HEK293 (cell line): ENCODE measurements around the gene RAP2A.

Experiments
- CTCF ChIA-PET: fragments of 350-600 bp; formaldehyde crosslinking; extraction: SDS; loops from one replicate; lab custom pipeline; 2021; ENCODE audit warnings: antibody characterized with exemption; lab: Yijun Ruan, JAX
- POLR2A ChIA-PET: fragments of 300-600 bp; formaldehyde crosslinking; extraction: SDS; loops from one replicate; lab custom pipeline; 2020; ENCODE audit warnings: antibody characterized with exemption, inconsistent platforms; lab: Yijun Ruan, JAX
- H3K27ac ChIP-seq: fragments of 200-500 bp; sonication (Bioruptor generic); 2 replicates; pipeline ENCODE4 v1.5.1; 2014; ENCODE audit warnings: low read depth, low read length, control low read depth, inconsistent platforms; ENCODE audit errors: extremely low read depth
- H3K36me3 ChIP-seq, 2 experiments: fragments of 200-500 bp in 1 of 2; sonication (Bioruptor generic) in 1 of 2; 1 replicate in 1 of 2; 2 replicates in 1 of 2; pipeline ENCODE4 v1.5.1; 2014 to 2017; ENCODE audit warnings: inconsistent platforms in 2 of 2, low read length in 2 of 2; ENCODE audit not compliant: control insufficient read depth in 2 of 2, insufficient read depth in 1 of 2
- H3K4me1 ChIP-seq: fragments of 200-500 bp; sonication (Bioruptor generic); 2 replicates; pipeline ENCODE4 v1.5.1; 2014; ENCODE audit warnings: mild to moderate bottlenecking, low read length, inconsistent platforms; ENCODE audit not compliant: control insufficient read depth, insufficient read depth
- H3K4me3 ChIP-seq: 2 replicates; pipeline ENCODE4 v1.5.1; 2011; ENCODE audit warnings: low read depth, mild to moderate bottlenecking, control low read depth, low read length, moderate library complexity
- H3K9me3 ChIP-seq: fragments of 200-500 bp; sonication (Bioruptor generic); 2 replicates; pipeline ENCODE4 v1.5.1; 2014; ENCODE audit warnings: low read depth, low read length, inconsistent platforms; ENCODE audit not compliant: control insufficient read depth, insufficient read depth
- AEBP2 ChIP-seq: fragments of 450-650 bp; formaldehyde crosslinking; IDR thresholded peaks from 2 replicates; pipeline ENCODE4 v1.5.1; 2016; ENCODE audit warnings: missing biosample characterization, missing genetic modification characterization, borderline replicate concordance
- ATF2 ChIP-seq: fragments of 450-650 bp; formaldehyde crosslinking; IDR thresholded peaks from 2 replicates; pipeline ENCODE4 v1.5.1; 2016; ENCODE audit warnings: missing biosample characterization, missing genetic modification characterization, low read depth
- PRDM10 ChIP-seq: fragments of 450-650 bp; formaldehyde crosslinking; IDR thresholded peaks from 2 replicates; pipeline ENCODE4 v1.5.1; 2016; ENCODE audit warnings: missing biosample characterization, missing genetic modification characterization
- TCF7L2 ChIP-seq: IDR thresholded peaks from 2 replicates; pipeline ENCODE4 v1.6.1; 2011; ENCODE audit warnings: low read depth, mild to moderate bottlenecking, inconsistent platforms, low read length, moderate library complexity, borderline replicate concordance
- ZNF148 ChIP-seq: fragments of 450-650 bp; formaldehyde crosslinking; IDR thresholded peaks from 2 replicates; pipeline ENCODE4 v1.5.0; 2017; ENCODE audit warnings: missing biosample characterization, missing genetic modification characterization, borderline replicate concordance
- ZNF155 ChIP-seq: fragments of 450-650 bp; formaldehyde crosslinking; IDR thresholded peaks from 2 replicates; pipeline ENCODE4 v1.5.1; 2016; ENCODE audit warnings: missing biosample characterization, missing genetic modification characterization
- ZNF157 ChIP-seq: fragments of 450-650 bp; formaldehyde crosslinking; IDR thresholded peaks from 2 replicates; pipeline ENCODE4 v1.5.1; 2016; ENCODE audit warnings: missing biosample characterization, missing genetic modification characterization
- ZNF426 ChIP-seq: fragments of 450-650 bp; formaldehyde crosslinking; IDR thresholded peaks from 2 replicates; pipeline ENCODE4 v1.5.1; 2017; ENCODE audit warnings: missing biosample characterization, missing genetic modification characterization, mild to moderate bottlenecking, inconsistent platforms, moderate library complexity
- ZNF629 ChIP-seq: fragments of 450-650 bp; formaldehyde crosslinking; IDR thresholded peaks from 2 replicates; pipeline ENCODE4 v1.5.1; 2017; ENCODE audit warnings: missing biosample characterization, missing genetic modification characterization
- ZNF658 ChIP-seq: fragments of 450-650 bp; formaldehyde crosslinking; IDR thresholded peaks from 2 replicates; pipeline ENCODE4; 2016; ENCODE audit warnings: missing biosample characterization, missing genetic modification characterization
- ZNF768 ChIP-seq: fragments of 450-650 bp; formaldehyde crosslinking; IDR thresholded peaks from 2 replicates; pipeline ENCODE4 v1.5.1; 2018; ENCODE audit warnings: missing biosample characterization, mild to moderate bottlenecking, missing genetic modification characterization
- TF ChIP-seq, protein P1 (sequence below): fragments of 450-650 bp; formaldehyde crosslinking; IDR thresholded peaks from 2 replicates; pipeline ENCODE4 v1.5.1; 2016; ENCODE audit warnings: missing biosample characterization, missing genetic modification characterization, low read depth

Gene RAP2A

GRCh38 chr13:97426695-97427094 lies 7.3 kb upstream of the RAP2A start:
- Histone ChIP-seq H3K9me3 (no peaks in the 10 kb centered on the region), H3K36me3 (no peaks in the 10 kb centered on the region), H3K27ac (no peak overlapping the region), H3K4me3 (no peak overlapping the region), H3K4me1 (no peaks in the 10 kb centered on the region)
- TF ChIP-seq AEBP2 (tag by site-specific recombination): no peak
- TF ChIP-seq, protein P1, sequence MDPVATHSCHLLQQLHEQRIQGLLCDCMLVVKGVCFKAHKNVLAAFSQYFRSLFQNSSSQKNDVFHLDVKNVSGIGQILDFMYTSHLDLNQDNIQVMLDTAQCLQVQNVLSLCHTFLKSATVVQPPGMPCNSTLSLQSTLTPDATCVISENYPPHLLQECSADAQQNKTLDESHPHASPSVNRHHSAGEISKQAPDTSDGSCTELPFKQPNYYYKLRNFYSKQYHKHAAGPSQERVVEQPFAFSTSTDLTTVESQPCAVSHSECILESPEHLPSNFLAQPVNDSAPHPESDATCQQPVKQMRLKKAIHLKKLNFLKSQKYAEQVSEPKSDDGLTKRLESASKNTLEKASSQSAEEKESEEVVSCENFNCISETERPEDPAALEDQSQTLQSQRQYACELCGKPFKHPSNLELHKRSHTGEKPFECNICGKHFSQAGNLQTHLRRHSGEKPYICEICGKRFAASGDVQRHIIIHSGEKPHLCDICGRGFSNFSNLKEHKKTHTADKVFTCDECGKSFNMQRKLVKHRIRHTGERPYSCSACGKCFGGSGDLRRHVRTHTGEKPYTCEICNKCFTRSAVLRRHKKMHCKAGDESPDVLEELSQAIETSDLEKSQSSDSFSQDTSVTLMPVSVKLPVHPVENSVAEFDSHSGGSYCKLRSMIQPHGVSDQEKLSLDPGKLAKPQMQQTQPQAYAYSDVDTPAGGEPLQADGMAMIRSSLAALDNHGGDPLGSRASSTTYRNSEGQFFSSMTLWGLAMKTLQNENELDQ (tag by site-specific recombination): no peak
- no peak for TF ChIP-seq ZNF155 (tag by site-specific recombination)
- TF ChIP-seq ZNF148: no peak
- no peak for TF ChIP-seq ZNF426
- TF ChIP-seq TCF7L2: no peak
- TF ChIP-seq PRDM10 (tag by site-specific recombination): no peak
- TF ChIP-seq ZNF768 (tag by site-specific recombination): no peak
- ChIA-PET POLR2A (no interaction called here), CTCF (no interaction called here)

DNA sequence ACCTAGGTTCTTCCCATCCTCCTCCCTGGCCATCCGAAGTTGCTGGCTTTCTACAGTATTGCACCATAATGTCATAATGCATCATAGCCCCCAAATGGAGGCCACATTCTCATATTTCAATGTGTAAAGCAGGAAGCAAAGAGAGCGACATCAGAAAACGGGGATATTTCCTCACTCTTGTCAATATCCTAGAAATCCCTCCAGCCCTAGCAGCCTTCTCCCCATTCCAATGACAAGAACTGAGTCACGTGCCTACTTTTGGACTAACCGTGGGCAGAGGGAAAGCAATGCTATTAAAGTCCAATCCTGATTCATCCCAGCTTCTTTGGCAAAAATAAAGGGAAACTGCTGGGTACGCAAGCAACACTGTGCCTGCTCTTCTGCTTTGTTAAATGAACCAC lies 4.3 kb upstream of the RAP2A start:
- Histone ChIP-seq H3K4me1 (no peaks in the 10 kb centered on the region), H3K27ac (no peak overlapping the region), H3K9me3 (no peaks in the 10 kb centered on the region), H3K36me3 (no peaks in the 10 kb centered on the region), H3K4me3 (no peak overlapping the region)
- CTCF ChIA-PET: no interaction called here
- POLR2A ChIA-PET: no interaction called here
- TF ChIP-seq ZNF658 (tag by site-specific recombination) (no peak), ZNF157 (no peak), ZNF629 (tag by site-specific recombination) (0 out of 2 replicates have a peak, but pooled peaks have one; percentile 27), ATF2 (tag by site-specific recombination) (peak; percentile 35; the same call in 1 of the 2 replicates)
